Central memory CD8-positive, alpha-beta T cell (primary cell): ENCODE results near the gene KLK1.
"Not testable (repeated sequence)": the region's sequence is repeated elsewhere in the genome, so short reads cannot be mapped to it uniquely, and the experiment has no call there.

Experiments
- ATAC-seq: fragments of 150-1000 bp; cut with Tn5 transposase; replicated peaks from 2 replicates; pipeline ENCODE4 v1.10.0; 2022; ENCODE audit warnings: mild to moderate bottlenecking, moderate FRiP score, moderate number of reproducible peaks; ENCODE audit not compliant: poor library complexity, severe bottlenecking; ENCODE audit errors: extremely low read depth
- DNase-seq, 2 donors: peaks; one replicate each; pipeline ENCODE4 v3.0.0; 2021; ENCODE audit warnings: low spot score in 2 of 2
- H3K27ac Mint-ChIP-seq: one replicate; pipeline ENCODE4 v1.8.0; 2022; ENCODE audit warnings: low read depth, mild to moderate bottlenecking, moderate library complexity, mixed read lengths
- H3K27me3 Mint-ChIP-seq: one replicate; pipeline ENCODE4 v1.8.0; 2022; ENCODE audit warnings: mixed read lengths
- H3K36me3 Mint-ChIP-seq: one replicate; pipeline ENCODE4 v1.8.0; 2022; ENCODE audit warnings: mild to moderate bottlenecking, moderate library complexity, mixed read lengths; ENCODE audit not compliant: insufficient read depth
- H3K4me1 Mint-ChIP-seq: one replicate; pipeline ENCODE4 v1.8.0; 2022; ENCODE audit warnings: mixed read lengths
- H3K4me3 Mint-ChIP-seq: one replicate; pipeline ENCODE4 v1.8.0; 2022; ENCODE audit warnings: mild to moderate bottlenecking, moderate library complexity, mixed read lengths
- H3K9me3 Mint-ChIP-seq: one replicate; pipeline ENCODE4 v1.8.0; 2022; ENCODE audit warnings: mixed read lengths

KLK1 gene

GRCh38 chr19:50819636-50820035 lies 4.0 kb downstream of the KLK1 start:
- DNase-seq (no peak), ATAC-seq (no peak)
- H3K9me3 Mint-ChIP-seq = no peaks in the 10 kb centered on the region
- no peak overlapping the region for H3K27ac Mint-ChIP-seq
- no peaks in the 10 kb centered on the region for H3K36me3 Mint-ChIP-seq
- peaks cover 18% of the 10 kb centered on the region for H3K4me1 Mint-ChIP-seq
- H3K4me3 Mint-ChIP-seq = no peak overlapping the region
- peaks cover 89% of the 10 kb centered on the region for H3K27me3 Mint-ChIP-seq

- Mint-ChIP-seq H3K4me1 (peaks cover 18% of the 10 kb centered on the region), H3K4me3 (peak overlapping the region; percentile 44), H3K9me3 (no peaks in the 10 kb centered on the region), H3K36me3 (no peaks in the 10 kb centered on the region), H3K27me3 (peaks cover 94% of the 10 kb centered on the region), H3K27ac (no peak overlapping the region)
- no peak for DNase-seq
- ATAC-seq = no peak
These were observed 4.6 kb downstream of the KLK1 start for GRCh38 chr19:50818859-50819472.

- peak overlapping the region; percentile 50 for H3K4me3 Mint-ChIP-seq
- H3K9me3 Mint-ChIP-seq = no peaks in the 10 kb centered on the region
- H3K27ac Mint-ChIP-seq = no peak overlapping the region
- peaks cover 18% of the 10 kb centered on the region for H3K4me1 Mint-ChIP-seq
- no peaks in the 10 kb centered on the region for H3K36me3 Mint-ChIP-seq
- peaks cover 91% of the 10 kb centered on the region for H3K27me3 Mint-ChIP-seq
- ATAC-seq (no peak), DNase-seq (no peak)
These were observed 5.4 kb downstream of the KLK1 start for GRCh38 chr19:50817941-50818858.

- Mint-ChIP-seq H3K36me3 (peaks cover 3% of the 10 kb centered on the region), H3K4me1 (peaks cover 15% of the 10 kb centered on the region), H3K27ac (no peak overlapping the region), H3K9me3 (no peaks in the 10 kb centered on the region), H3K27me3 (peaks cover 72% of the 10 kb centered on the region), H3K4me3 (no peak overlapping the region)
- no peak for DNase-seq
- no peak for ATAC-seq
These were observed 8.1 kb downstream of the KLK1 start for GRCh38 chr19:50815439-50815838.

GRCh38 chr19:50814883-50815282 lies 8.7 kb downstream of the KLK1 start:
- no peak for ATAC-seq
- DNase-seq = no peak

GRCh38 chr19:50812474-50812873 lies 11.1 kb downstream of the KLK1 start:
- ATAC-seq = no peak
- peaks cover 2% of the 10 kb centered on the region for H3K4me1 Mint-ChIP-seq
- DNase-seq = no peak
- peaks cover 3% of the 10 kb centered on the region for H3K36me3 Mint-ChIP-seq
- no peak overlapping the region for H3K27ac Mint-ChIP-seq
- H3K27me3 Mint-ChIP-seq = peaks cover 43% of the 10 kb centered on the region
- no peaks in the 10 kb centered on the region for H3K9me3 Mint-ChIP-seq
- no peak overlapping the region for H3K4me3 Mint-ChIP-seq

More at GRCh38 chr19:50814883-50815282, 8.7 kb downstream of the KLK1 start:
- Mint-ChIP-seq H3K36me3 (peaks cover 3% of the 10 kb centered on the region), H3K9me3 (no peaks in the 10 kb centered on the region), H3K4me3 (no peak overlapping the region), H3K27me3 (peaks cover 67% of the 10 kb centered on the region), H3K27ac (no peak overlapping the region), H3K4me1 (peaks cover 12% of the 10 kb centered on the region)

- not testable (repeated sequence) for H3K27ac Mint-ChIP-seq, H3K4me1 Mint-ChIP-seq
- H3K27me3 Mint-ChIP-seq = peaks cover 35% of the 10 kb centered on the region
These were observed 11.9 kb downstream of the KLK1 start for GRCh38 chr19:50811622-50812238.

GRCh38 chr19:50808856-50809255 lies 14.7 kb downstream of the KLK1 start:
- H3K4me3 Mint-ChIP-seq = no peak overlapping the region
- no peaks in the 10 kb centered on the region for H3K9me3 Mint-ChIP-seq
- no peak for ATAC-seq
- H3K36me3 Mint-ChIP-seq = peaks cover 11% of the 10 kb centered on the region
- no peak overlapping the region for H3K27ac Mint-ChIP-seq
- peaks cover 9% of the 10 kb centered on the region for H3K27me3 Mint-ChIP-seq
- H3K4me1 Mint-ChIP-seq = peaks cover 18% of the 10 kb centered on the region
- no peak for DNase-seq

More at GRCh38 chr19:50811622-50812238, 11.9 kb downstream of the KLK1 start:
- DNase-seq, ATAC-seq, H3K4me3 Mint-ChIP-seq, H3K9me3 Mint-ChIP-seq, H3K36me3 Mint-ChIP-seq: not testable (repeated sequence)

GRCh38 chr19:50804420-50805272 lies 18.9 kb downstream of the KLK1 start:
- Mint-ChIP-seq H3K27ac (peak overlapping the region; percentile 100), H3K27me3 (no peaks in the 10 kb centered on the region), H3K4me1 (peaks cover 33% of the 10 kb centered on the region), H3K36me3 (peaks cover 20% of the 10 kb centered on the region), H3K4me3 (peak overlapping the region; percentile 98), H3K9me3 (no peaks in the 10 kb centered on the region)
- ATAC-seq (peak; percentile 95), DNase-seq (peak; percentile 94 to 97)

- Mint-ChIP-seq H3K9me3 (no peaks in the 10 kb centered on the region), H3K4me3 (peak overlapping the region; percentile 98), H3K27ac (peak overlapping the region; percentile 100), H3K4me1 (peaks cover 33% of the 10 kb centered on the region), H3K27me3 (no peaks in the 10 kb centered on the region), H3K36me3 (peaks cover 21% of the 10 kb centered on the region)
- DNase-seq = no peak
- ATAC-seq = peak; percentile 5
These were observed 19.8 kb downstream of the KLK1 start for GRCh38 chr19:50803633-50804419.

- Mint-ChIP-seq H3K4me3 (no peak overlapping the region), H3K36me3 (peaks cover 32% of the 10 kb centered on the region), H3K9me3 (no peaks in the 10 kb centered on the region), H3K27ac (no peak overlapping the region), H3K27me3 (no peaks in the 10 kb centered on the region), H3K4me1 (peaks cover 30% of the 10 kb centered on the region)
- ATAC-seq (no peak), DNase-seq (no peak)
These were observed 22.5 kb downstream of the KLK1 start for GRCh38 chr19:50801107-50801506.
